Measurements from ENCODE around the gene CLPTM1.
A peak's percentile ranks its signal among the peaks of the same experiment; 100 is the strongest.
"Not testable (repeated sequence)": the region's sequence is repeated elsewhere in the genome, so short reads cannot be mapped to it uniquely, and the experiment has no call there.

CLPTM1 gene

DNA sequence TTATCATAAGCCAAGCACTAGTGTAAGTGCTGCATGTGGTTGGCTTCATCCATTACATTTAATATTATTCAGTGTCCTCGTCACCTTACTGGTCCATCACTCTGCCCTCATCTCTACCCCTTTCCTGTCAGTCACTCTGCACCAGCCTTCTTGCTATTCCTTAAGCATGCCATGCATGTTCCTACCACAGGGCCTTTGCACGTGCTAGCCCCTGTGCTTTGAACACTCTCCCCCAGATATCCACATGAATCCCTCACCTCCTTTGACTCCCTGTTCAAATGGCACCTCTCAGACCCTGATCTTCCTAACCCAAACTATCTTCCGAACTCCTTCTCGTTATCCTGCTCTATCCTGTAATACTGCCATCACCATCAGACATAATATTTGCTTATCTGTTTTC is 42.8 kb downstream of the CLPTM1 start:
- no peak for DNase-seq (ENCODE audit: extremely low read depth, low read depth)
- TF ChIP-seq, protein P1, sequence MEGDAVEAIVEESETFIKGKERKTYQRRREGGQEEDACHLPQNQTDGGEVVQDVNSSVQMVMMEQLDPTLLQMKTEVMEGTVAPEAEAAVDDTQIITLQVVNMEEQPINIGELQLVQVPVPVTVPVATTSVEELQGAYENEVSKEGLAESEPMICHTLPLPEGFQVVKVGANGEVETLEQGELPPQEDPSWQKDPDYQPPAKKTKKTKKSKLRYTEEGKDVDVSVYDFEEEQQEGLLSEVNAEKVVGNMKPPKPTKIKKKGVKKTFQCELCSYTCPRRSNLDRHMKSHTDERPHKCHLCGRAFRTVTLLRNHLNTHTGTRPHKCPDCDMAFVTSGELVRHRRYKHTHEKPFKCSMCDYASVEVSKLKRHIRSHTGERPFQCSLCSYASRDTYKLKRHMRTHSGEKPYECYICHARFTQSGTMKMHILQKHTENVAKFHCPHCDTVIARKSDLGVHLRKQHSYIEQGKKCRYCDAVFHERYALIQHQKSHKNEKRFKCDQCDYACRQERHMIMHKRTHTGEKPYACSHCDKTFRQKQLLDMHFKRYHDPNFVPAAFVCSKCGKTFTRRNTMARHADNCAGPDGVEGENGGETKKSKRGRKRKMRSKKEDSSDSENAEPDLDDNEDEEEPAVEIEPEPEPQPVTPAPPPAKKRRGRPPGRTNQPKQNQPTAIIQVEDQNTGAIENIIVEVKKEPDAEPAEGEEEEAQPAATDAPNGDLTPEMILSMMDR (IDR thresholded peaks at IDR 0.05; ENCODE audit: low read depth, low read length): no peak

DNA sequence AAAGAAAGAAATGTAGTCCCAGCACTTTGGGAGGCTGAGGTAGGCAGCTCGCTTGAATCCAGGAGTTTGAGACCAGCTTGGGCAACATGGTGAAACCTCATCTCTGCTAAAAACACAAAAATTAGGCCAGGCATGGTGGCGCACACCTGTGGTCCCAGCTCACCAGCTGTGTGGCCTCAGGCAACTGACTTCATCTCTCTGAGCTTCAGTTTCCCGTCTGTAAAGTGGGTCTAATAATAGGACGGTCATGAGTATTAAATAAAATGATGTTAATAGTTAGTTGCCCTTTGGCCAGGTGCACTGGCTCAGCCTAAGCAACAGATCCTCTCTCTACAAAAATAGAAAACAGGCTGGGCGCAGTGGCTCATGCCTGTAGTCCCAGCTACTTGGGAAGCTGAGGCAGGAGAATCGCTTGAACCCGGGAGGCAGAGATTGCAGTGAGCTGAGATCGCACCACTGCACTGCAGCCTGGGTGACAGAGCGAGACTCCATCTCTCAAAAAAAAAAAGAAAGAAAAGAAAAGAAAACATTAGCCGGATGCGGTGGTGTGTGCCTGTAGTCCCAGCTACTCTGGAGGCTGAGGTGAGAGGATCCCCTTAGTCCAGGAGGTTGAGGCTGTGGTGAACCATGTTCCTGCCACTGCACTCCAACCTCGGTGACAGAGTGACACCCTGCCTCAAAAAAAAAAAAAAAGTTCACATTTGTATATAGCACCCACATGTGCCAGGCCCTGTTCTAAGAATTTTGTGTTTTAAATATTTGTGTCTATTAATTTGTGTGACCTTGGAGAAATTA is 44.1 kb downstream of the CLPTM1 start:
- not testable (repeated sequence) for DNase-seq (ENCODE audit: extremely low read depth, low read depth)

GRCh38 chr19:45000665-45001064 is 45.5 kb downstream of the CLPTM1 start:
- DNase-seq (ENCODE audit: extremely low read depth, low read depth): not testable (repeated sequence)

DNA sequence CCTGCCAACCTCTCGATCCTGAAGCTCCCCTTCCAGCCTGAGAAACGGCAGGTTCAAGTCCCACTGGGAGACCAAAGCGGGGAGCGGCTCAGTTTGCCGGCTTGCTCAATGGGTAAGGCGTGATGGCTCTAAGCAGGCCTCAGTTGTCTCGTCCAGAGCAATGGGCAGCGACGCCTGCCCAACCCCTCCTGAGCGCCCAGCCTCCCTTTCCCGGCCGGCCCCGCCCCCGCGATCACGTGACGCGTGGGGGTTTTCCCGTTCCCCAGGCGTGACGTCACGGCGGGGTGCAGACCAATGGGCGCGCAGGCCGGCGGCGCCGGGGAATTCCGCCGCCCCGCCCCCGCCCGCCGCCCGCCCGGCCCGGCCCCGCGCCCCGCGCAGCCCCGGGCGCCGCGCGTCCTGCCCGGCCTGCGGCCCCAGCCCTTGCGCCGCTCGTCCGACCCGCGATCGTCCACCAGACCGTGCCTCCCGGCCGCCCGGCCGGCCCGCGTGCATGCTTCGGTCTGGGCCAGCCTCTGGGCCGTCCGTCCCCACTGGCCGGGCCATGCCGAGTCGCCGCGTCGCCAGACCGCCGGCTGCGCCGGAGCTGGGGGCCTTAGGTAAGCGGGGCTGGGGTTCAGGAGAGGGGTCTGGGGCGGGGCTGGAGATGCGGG is 46.0 kb downstream of the CLPTM1 start, which contains the start of gene RELB:
RELB (plus strand) TSS at position 378 of the 653 bp plus-strand sequence; CDS start at position 494, 116 bp downstream.
- TF ChIP-seq, protein P1 (IDR thresholded peaks at IDR 0.05; ENCODE audit: low read depth, low read length): no peak
- peak; percentile 72 for DNase-seq (ENCODE audit: extremely low read depth, low read depth)

DNA sequence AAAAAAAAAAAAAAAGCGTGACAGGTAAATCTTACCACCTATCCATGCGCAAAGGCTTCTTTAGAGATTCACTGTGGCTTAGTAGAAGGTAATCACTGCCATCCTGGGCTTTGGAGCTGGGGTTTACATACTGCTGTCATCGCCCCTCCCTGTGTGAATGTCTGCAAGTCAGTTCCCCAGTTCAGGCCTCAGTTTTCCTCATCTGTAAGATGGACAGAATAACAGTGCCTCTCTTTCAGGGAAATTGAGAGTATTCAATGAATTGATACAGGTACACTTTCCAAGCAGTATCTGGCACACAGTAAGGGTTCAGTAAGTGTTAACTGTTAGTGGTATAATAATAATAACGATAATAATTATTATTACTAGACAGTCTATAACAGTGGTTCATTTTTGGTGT is 48.3 kb downstream of the CLPTM1 start:
- TF ChIP-seq, protein P1 (IDR thresholded peaks at IDR 0.05; ENCODE audit: low read depth, low read length): no peak
- no peak for DNase-seq (ENCODE audit: extremely low read depth, low read depth)

GRCh38 chr19:45005787-45006186 is 50.6 kb downstream of the CLPTM1 start:
- no peak for DNase-seq (ENCODE audit: extremely low read depth, low read depth)
- TF ChIP-seq, protein P1 (IDR thresholded peaks at IDR 0.05; ENCODE audit: low read depth, low read length): no peak

- TF ChIP-seq, protein P1 (IDR thresholded peaks at IDR 0.05; ENCODE audit: low read depth, low read length): no peak
- no peak for DNase-seq (ENCODE audit: extremely low read depth, low read depth)
Measured at GRCh38 chr19:45008552-45008951, 53.4 kb downstream of the CLPTM1 start.

- DNase-seq (ENCODE audit: extremely low read depth, low read depth): no peak
- TF ChIP-seq, protein P1 (IDR thresholded peaks at IDR 0.05; ENCODE audit: low read depth, low read length): no peak
Measured at GRCh38 chr19:45009625-45010255, 54.6 kb downstream of the CLPTM1 start.
